ENCODE data around the gene CSNK1G3. TPM values are rescaled to one million over a fixed set of nuclear protein-coding genes. Genes with fewer than 3 reads are reported as not detected.

The CSNK1G3 gene
- total RNA-seq, 1 experiment from 2014 or later, result 48.3 TPM

DNA sequence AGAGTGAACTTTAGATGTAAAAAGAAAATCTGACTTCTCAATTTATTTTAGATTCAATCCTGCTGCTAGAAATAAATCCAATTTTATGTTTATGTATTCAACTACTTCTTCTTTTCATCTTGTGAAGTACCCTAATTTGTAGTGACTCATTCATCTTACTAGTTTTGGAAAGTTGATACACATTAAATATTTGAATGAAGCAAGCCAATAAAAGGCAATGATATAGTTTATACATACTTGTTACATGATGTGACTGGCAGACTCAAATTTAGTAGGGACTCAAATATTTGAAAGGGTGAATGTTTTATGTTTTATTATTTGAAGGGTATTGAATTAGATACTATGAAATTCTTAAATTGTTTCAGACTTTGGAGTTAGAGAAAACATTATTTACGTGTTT is 34.7 kb downstream of the CSNK1G3 start:
- H4K5ac ChIP-seq (ENCODE audit: insufficient read length, low read depth, low read length), result no peak overlapping the region
- H4K20me1 ChIP-seq (ENCODE audit: control insufficient read depth, insufficient read depth, insufficient read length), result no peaks in the 10 kb centered on the region
- Mint-ChIP-seq H3K27me3 (ENCODE audit: low read depth) (no peaks in the 10 kb centered on the region), H3K4me3 (no peak overlapping the region), H3K36me3 (ENCODE audit: insufficient read depth in 1 of 3, low read depth in 3 of 3) (peaks cover 5 to 14% (median 7%) of the 10 kb centered on the region in 3 experiments; a peak in 6 of 7 replicates), H3K4me1 (peaks cover 12 to 16% of the 10 kb centered on the region in 2 experiments), H3K27ac (no peak overlapping the region), H3K9me3 (peaks cover 0 to 7% of the 10 kb centered on the region in 2 experiments; a peak in 3 of 5 replicates)
- H3K56ac ChIP-seq (ENCODE audit: insufficient read length, low read depth, low read length), result no peak overlapping the region
- H2BK20ac ChIP-seq (ENCODE audit: low read depth, low read length, poor library complexity, severe bottlenecking), result no peak overlapping the region
- peaks cover 3% of the 10 kb centered on the region for H3K79me1 ChIP-seq (ENCODE audit: insufficient read depth, low read depth, low read length, poor library complexity, severe bottlenecking)
- H2AFZ ChIP-seq (ENCODE audit: low read length), result no peak overlapping the region
- no peaks in the 10 kb centered on the region for H3K23me2 ChIP-seq (ENCODE audit: insufficient read length, low read depth, low read length, poor library complexity, severe bottlenecking)
- no peak overlapping the region for H3K14ac ChIP-seq (ENCODE audit: insufficient read depth, low read length)
- H3K9me3 ChIP-seq (ENCODE audit: control insufficient read depth, low read depth, low read length), result no peaks in the 10 kb centered on the region
- no peak overlapping the region for H3T11ph ChIP-seq (ENCODE audit: low read length)
- no peak for DNase-seq
- no peak overlapping the region for H3K23ac ChIP-seq (ENCODE audit: insufficient read length, low read depth, low read length)
- no peak overlapping the region for H3K4me2 ChIP-seq (ENCODE audit: insufficient read depth, insufficient read length, low read length)
- no peak overlapping the region for H3K18ac ChIP-seq (ENCODE audit: insufficient read length, low read depth, low read length)
- no peak overlapping the region for H3K9ac ChIP-seq (ENCODE audit: extremely low read depth, insufficient read length, low read length)
- H2AK5ac ChIP-seq (ENCODE audit: insufficient read length, low read length), result no peak overlapping the region
- no peaks in the 10 kb centered on the region; the same call in 1 of the 2 replicates for H3K4me1 ChIP-seq (ENCODE audit: insufficient read depth, low read length)
- H4K8ac ChIP-seq (replicated peaks; ENCODE audit: insufficient read length, low read depth, low read length), result no peak overlapping the region
- H2BK12ac ChIP-seq (ENCODE audit: insufficient read length, low read depth, low read length), result no peak overlapping the region
- WGBS (ENCODE audit: extremely low coverage, insufficient read length, low lambda C conversion rate), result no CpG with 5 or more reads among the region's 1 CpG
- H2BK120ac ChIP-seq (ENCODE audit: low read depth, low read length, poor library complexity, severe bottlenecking), result no peak overlapping the region
- H2BK15ac ChIP-seq (ENCODE audit: low read depth, low read length), result no peak overlapping the region
- no peak overlapping the region for H4K91ac ChIP-seq (ENCODE audit: insufficient read length, low read depth, low read length)
- no peak overlapping the region for H3K27ac ChIP-seq (ENCODE audit: insufficient read length, low read depth, low read length)
- no peaks in the 10 kb centered on the region for H3K27me3 ChIP-seq (ENCODE audit: insufficient read depth, low read length)
- TF ChIP-seq, protein P1, sequence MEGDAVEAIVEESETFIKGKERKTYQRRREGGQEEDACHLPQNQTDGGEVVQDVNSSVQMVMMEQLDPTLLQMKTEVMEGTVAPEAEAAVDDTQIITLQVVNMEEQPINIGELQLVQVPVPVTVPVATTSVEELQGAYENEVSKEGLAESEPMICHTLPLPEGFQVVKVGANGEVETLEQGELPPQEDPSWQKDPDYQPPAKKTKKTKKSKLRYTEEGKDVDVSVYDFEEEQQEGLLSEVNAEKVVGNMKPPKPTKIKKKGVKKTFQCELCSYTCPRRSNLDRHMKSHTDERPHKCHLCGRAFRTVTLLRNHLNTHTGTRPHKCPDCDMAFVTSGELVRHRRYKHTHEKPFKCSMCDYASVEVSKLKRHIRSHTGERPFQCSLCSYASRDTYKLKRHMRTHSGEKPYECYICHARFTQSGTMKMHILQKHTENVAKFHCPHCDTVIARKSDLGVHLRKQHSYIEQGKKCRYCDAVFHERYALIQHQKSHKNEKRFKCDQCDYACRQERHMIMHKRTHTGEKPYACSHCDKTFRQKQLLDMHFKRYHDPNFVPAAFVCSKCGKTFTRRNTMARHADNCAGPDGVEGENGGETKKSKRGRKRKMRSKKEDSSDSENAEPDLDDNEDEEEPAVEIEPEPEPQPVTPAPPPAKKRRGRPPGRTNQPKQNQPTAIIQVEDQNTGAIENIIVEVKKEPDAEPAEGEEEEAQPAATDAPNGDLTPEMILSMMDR (conservative IDR thresholded peaks at IDR 0.05), result no peak
- H3K4ac ChIP-seq (ENCODE audit: low read depth, low read length), result no peak overlapping the region
- peaks cover 11% of the 10 kb centered on the region; the same call in 1 of the 2 replicates for H3K79me2 ChIP-seq (ENCODE audit: insufficient read depth, low read length)
- H2BK5ac ChIP-seq (ENCODE audit: insufficient read length, low read length), result no peak overlapping the region

Data from H9 (cell line).